C4-2B (cell line): ENCODE data around the gene GRID1.

Experiments used
- H3K27ac ChIP-seq: fragments of 450-650 bp; 2 replicates; pipeline ENCODE4 v1.5.1; 2017
- ZFX ChIP-seq: fragments of 450-650 bp; IDR thresholded peaks from 2 replicates; pipeline ENCODE4 v1.6.1; 2017
- TF ChIP-seq, protein P1 (sequence below): fragments of 450-650 bp; conservative IDR thresholded peaks from 2 replicates; pipeline ENCODE4 v1.5.1; 2017; ENCODE audit warnings: mild to moderate bottlenecking

Gene GRID1

DNA sequence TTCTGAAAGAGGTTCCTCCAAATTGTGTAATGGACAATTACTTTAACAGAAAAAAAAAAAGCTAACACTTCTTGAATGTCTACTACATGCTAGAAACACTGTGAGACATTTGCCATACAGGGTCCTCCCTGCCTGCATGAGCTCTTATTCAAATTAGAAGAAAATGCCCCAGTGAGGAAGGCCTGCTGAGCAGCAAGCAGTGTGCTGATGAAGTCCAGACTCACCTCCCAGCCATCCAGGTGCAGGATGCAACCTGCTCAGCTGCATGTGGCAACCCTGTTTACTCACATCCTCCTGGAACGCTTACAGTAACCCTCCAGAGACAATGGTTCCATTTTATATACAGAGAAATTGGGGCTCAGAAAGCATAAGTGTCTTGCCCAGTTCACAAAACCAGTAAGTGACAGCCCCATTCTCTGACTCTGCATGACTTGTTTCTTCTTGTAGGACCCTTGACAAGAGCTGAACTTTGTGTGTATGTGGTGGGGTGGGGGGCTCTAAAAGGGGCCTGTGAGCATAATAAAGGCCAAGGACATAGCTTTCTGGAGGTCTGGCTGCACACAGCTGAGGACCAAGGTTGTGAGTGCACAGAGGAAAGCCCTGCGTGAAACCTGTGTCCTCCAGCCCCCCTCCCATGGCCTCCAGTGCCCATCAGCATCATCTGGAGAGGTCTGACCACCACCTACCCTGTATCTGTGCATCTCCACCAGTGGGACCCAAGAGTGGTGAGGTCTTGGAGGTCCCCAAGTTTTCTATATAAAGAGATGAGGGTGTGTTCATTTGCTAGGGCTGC lies 387.8 kb downstream of the GRID1 start:
- TF ChIP-seq, protein P1, sequence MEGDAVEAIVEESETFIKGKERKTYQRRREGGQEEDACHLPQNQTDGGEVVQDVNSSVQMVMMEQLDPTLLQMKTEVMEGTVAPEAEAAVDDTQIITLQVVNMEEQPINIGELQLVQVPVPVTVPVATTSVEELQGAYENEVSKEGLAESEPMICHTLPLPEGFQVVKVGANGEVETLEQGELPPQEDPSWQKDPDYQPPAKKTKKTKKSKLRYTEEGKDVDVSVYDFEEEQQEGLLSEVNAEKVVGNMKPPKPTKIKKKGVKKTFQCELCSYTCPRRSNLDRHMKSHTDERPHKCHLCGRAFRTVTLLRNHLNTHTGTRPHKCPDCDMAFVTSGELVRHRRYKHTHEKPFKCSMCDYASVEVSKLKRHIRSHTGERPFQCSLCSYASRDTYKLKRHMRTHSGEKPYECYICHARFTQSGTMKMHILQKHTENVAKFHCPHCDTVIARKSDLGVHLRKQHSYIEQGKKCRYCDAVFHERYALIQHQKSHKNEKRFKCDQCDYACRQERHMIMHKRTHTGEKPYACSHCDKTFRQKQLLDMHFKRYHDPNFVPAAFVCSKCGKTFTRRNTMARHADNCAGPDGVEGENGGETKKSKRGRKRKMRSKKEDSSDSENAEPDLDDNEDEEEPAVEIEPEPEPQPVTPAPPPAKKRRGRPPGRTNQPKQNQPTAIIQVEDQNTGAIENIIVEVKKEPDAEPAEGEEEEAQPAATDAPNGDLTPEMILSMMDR, result no peak
- no peak overlapping the region for H3K27ac ChIP-seq

DNA sequence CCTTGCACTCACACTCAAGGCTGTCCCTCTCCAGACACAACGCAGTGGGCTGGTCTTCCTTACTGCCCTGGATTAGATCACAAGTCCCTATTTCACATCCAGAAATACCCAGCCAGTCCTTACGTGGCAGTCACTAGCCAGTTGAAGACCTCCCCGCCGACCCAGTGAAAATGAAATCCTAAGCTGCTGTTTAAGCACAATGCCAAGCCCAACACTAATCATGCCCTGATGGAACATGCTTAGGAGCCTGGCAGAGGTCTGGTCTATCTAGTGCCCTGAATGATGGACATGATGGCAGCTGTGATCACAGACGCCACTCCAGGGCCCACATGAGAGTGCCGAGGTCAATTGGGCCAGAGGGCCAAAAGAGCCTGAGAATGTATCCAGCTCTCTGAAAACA lies 389.0 kb downstream of the GRID1 start:
- TF ChIP-seq, protein P1, result no peak
- no peak for TF ChIP-seq ZFX
- no peak overlapping the region for H3K27ac ChIP-seq

DNA sequence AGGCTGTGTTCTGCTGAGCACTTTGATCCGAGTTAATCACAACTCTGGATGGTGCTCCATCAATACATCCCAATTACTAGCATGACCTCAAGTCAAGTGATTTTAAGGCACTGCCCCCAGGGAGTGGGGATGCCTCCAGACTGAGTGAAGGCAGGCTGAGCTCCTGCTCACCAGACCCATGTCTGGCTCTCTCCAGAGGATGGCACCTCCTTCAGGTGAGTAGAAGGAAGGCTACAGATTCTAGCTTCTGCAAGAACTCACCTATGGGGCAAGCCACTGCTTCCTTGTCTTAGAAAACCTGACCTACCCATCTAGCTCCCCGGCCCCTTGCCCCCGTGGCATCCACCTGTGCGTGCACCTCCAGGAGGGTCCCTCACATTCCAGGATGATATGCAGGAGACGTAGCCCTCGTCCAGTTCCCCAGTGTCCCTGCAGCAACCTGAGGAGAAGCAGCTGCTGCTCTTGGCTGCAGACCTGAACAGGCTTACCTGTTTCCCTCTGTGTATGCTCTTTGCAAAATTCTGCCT lies 390.3 kb downstream of the GRID1 start:
- TF ChIP-seq, protein P1, result no peak
- TF ChIP-seq ZFX, result no peak
- H3K27ac ChIP-seq, result no peak overlapping the region

DNA sequence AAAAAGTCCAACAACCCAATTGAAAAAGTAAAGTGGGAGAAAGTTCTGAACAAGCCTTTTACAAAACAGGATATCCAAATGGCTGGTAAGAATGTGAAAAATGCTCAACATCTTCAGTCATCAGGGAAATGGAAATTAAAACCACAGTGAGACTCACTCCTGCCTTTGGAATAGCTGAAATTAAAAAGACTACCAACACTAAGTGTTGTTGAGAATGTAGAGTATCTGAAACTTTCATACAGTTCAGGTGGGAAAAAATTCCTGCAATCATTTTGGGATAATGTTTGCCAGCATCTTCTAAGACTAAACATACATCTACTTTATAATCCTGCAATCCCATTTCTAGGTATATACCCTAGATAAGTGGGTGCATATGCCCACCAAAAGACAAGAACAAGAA lies 395.1 kb downstream of the GRID1 start:
- TF ChIP-seq ZFX, result no peak
- TF ChIP-seq, protein P1, result no peak
- no peak overlapping the region for H3K27ac ChIP-seq

DNA sequence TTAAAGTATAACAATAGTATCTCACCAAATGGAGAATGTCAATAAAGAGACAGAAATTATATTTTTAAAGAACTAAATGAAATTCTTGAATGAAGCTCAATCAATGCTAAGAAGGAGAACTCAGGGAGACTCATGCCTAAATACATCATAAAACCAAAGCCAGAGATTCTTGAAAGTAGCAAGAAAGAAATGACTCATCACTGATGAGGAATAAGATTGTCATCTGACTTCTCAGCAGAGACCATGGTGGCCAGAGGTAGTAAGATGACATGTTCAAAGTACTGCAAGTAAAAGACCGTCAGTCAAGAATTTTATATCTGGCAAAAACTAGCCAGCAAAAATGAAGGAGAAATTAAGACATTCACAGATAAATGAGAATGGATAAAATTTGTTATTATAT lies 399.0 kb downstream of the GRID1 start:
- no peak overlapping the region for H3K27ac ChIP-seq
- TF ChIP-seq ZFX, result no peak
- TF ChIP-seq, protein P1, result no peak

DNA sequence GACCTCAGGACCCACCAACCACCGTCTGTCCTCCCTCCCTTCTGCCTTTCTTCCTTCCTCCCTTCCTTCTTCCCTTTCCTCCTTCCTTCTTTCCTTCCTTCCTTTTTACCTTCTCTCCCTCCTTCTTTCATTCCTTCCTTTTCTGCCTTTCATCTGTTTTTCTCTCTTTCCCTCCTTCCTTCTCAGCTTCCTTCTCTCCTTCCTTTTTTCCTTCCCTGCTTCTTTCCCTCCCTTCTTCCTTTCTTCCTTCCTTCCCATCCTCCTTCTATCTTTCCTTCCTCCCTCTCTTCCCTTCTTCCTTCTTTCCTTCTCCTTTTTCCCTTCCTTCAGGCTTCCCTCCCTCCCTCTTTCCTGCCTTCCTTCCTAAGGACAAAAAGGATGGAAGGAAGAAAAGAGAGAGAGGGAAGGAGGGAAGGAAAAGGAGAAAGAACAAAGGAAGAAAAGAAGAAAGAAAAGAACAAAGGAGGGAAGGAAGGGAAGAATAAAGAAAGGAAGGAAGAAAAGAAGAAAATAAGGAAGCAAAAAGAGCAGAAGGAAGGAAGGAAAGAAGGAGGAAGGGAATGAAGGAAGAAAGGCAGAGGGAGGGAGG lies 405.0 kb downstream of the GRID1 start:
- TF ChIP-seq, protein P1, result no peak
- TF ChIP-seq ZFX, result no peak
- H3K27ac ChIP-seq, result no peak overlapping the region

DNA sequence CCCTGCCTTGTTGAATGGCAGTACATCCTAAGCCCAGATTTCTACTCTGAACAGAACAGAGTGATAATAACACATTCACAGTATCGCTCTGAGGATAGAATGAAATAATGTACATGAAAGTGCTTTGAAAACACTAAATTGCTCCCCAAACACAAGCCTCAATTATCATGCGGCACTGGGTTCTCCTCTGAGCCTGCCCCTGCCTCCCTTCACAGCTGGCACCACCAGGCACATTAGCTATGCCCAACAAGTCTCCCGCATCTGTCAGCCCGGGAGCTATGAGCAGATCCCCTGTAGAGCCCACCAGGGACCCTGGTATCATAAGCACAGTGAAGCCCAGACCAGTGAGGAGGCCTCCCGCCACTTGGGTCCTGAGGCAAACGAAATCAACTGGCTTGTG lies 405.5 kb downstream of the GRID1 start:
- no peak for TF ChIP-seq ZFX
- TF ChIP-seq, protein P1, result no peak

More for the DNA sequence above, 405.5 kb downstream of the GRID1 start:
- no peak overlapping the region for H3K27ac ChIP-seq
